GM10266 (cell line): Measurements from ENCODE around the gene SLC45A2.

ENCODE experiments used
- DNase-seq: peaks from one replicate; pipeline ENCODE4 v3.0.0; 2012; ENCODE audit errors: extremely low spot score
- CTCF ChIP-seq: IDR thresholded peaks from 2 replicates; pipeline ENCODE4 v1.5.1; 2012; ENCODE audit warnings: mild to moderate bottlenecking, low read depth; ENCODE audit not compliant: control insufficient read depth, insufficient read depth; ENCODE audit errors: missing control alignments

The SLC45A2 gene

GRCh38 chr5:34001241-34001841, 16.8 kb upstream of the SLC45A2 start:
- DNase-seq = no peak
- no peak for TF ChIP-seq CTCF

GRCh38 chr5:33999978-34000377, 15.5 kb upstream of the SLC45A2 start:
- no peak for DNase-seq
- no peak for TF ChIP-seq CTCF

GRCh38 chr5:33997331-33997983, 13.0 kb upstream of the SLC45A2 start:
- DNase-seq = peak; percentile 47
- TF ChIP-seq CTCF = peak; percentile 58

GRCh38 chr5:33995865-33996264, 11.4 kb upstream of the SLC45A2 start:
- no peak for DNase-seq
- TF ChIP-seq CTCF = no peak

- peak; percentile 3 for TF ChIP-seq CTCF
- no peak for DNase-seq
Observed at GRCh38 chr5:33994845-33995244, 10.4 kb upstream of the SLC45A2 start.

GRCh38 chr5:33992864-33993263, 8.4 kb upstream of the SLC45A2 start:
- no peak for TF ChIP-seq CTCF
- DNase-seq = no peak

- no peak for TF ChIP-seq CTCF
- no peak for DNase-seq
Observed at GRCh38 chr5:33985447-33985846, 954 bp upstream of the SLC45A2 start.
